ENCODE results near the gene HIP1R.

Gene HIP1R

GRCh38 chr12:122834921-122835749 lies at the start of gene HIP1R (continued):
- TF ChIP-seq HIC1 (tag by site-specific recombination; IDR thresholded peaks at IDR 0.05), result 0 out of 2 replicates have a peak, but pooled peaks have one; percentile 4
- no peak for TF ChIP-seq ZNF37A (tag by site-specific recombination; IDR thresholded peaks at IDR 0.05)
- no peak for TF ChIP-seq ZNF146 (tag by site-specific recombination; IDR thresholded peaks at IDR 0.05)
- TF ChIP-seq SP2 (tag by site-specific recombination; IDR thresholded peaks at IDR 0.05), result peak; percentile 47
- no peak for TF ChIP-seq ZNF692 (tag by site-specific recombination; IDR thresholded peaks at IDR 0.05)
- peak; percentile 98 for TF ChIP-seq ZNF398 (tag by site-specific recombination; IDR thresholded peaks at IDR 0.05)
- TF ChIP-seq ZNF239 (tag by site-specific recombination; IDR thresholded peaks at IDR 0.05), result no peak
- no peak for TF ChIP-seq BCL11B (tag by site-specific recombination; IDR thresholded peaks at IDR 0.05; ENCODE audit: low read depth)
- TF ChIP-seq ZXDB (tag by site-specific recombination; IDR thresholded peaks at IDR 0.05), result peak; percentile 3; the same call in 1 of the 2 replicates
- TF ChIP-seq ZBTB8A (tag by site-specific recombination; IDR thresholded peaks at IDR 0.05), result no peak
- TF ChIP-seq KLF1 (tag by site-specific recombination; IDR thresholded peaks at IDR 0.05), result 0 out of 2 replicates have a peak, but pooled peaks have one; percentile 9
- no peak for TF ChIP-seq ZBTB6 (tag by site-specific recombination; IDR thresholded peaks at IDR 0.05)
- TF ChIP-seq KLF10 (tag by site-specific recombination; IDR thresholded peaks at IDR 0.05), result peak; percentile 46
- TF ChIP-seq ZSCAN23 (tag by site-specific recombination; IDR thresholded peaks at IDR 0.05), result no peak
- TF ChIP-seq ZNF664 (tag by site-specific recombination; IDR thresholded peaks at IDR 0.05), result no peak
- no peak for TF ChIP-seq ZNF624 (tag by site-specific recombination; IDR thresholded peaks at IDR 0.05)
- TF ChIP-seq ZNF19 (tag by site-specific recombination; IDR thresholded peaks at IDR 0.05; ENCODE audit: low read depth), result no peak
- 0 out of 2 replicates have a peak, but pooled peaks have one; percentile 60 for TF ChIP-seq ZBTB20 (tag by site-specific recombination; IDR thresholded peaks at IDR 0.05)
- TF ChIP-seq ZBTB17 (tag by site-specific recombination; IDR thresholded peaks at IDR 0.05), result 0 out of 2 replicates have a peak, but pooled peaks have one; percentile 5
- no peak for TF ChIP-seq ZNF514 (tag by site-specific recombination; IDR thresholded peaks at IDR 0.05)
- no peak for TF ChIP-seq ZNF548 (tag by site-specific recombination; IDR thresholded peaks at IDR 0.05)
- peak; percentile 80; the same call in 1 of the 2 replicates for TF ChIP-seq PATZ1 (tag by site-specific recombination; IDR thresholded peaks at IDR 0.05)
- peak; percentile 44 for TF ChIP-seq WT1 (tag by site-specific recombination; IDR thresholded peaks at IDR 0.05)
- no peak for TF ChIP-seq ZNF23 (tag by site-specific recombination; IDR thresholded peaks at IDR 0.05; ENCODE audit: borderline replicate concordance)

All from HEK293 (cell line).